ENCODE data around the gene RLN3. TPM values are rescaled to one million over a fixed set of nuclear protein-coding genes. Genes with fewer than 3 reads are reported as not detected.

RLN3 gene
- total RNA-seq, 1 donor from 2014 or later: not detected

GRCh38 chr19:13980340-13980739 lies 47.6 kb upstream of the RLN3 start:
- ChIA-PET CTCF (no interaction called here), POLR2A (interaction anchor here (1.9 to 4.7 kb wide), 2 partner anchors 23 to 51 kb away, joined by 7 to 29 read pairs; partner anchors contain the start of gene IL27RA)
- ATAC-seq (ENCODE audit: low read depth) (no peak), DNase-seq (no peak)
- Mint-ChIP-seq H3K36me3 (ENCODE audit: low read depth) (peaks cover 14% of the 10 kb centered on the region), H3K9me3 (no peaks in the 10 kb centered on the region), H3K27me3 (no peaks in the 10 kb centered on the region), H3K4me3 (no peak overlapping the region), H3K27ac (no peak overlapping the region), H3K4me1 (peaks cover 57% of the 10 kb centered on the region)
- intact Hi-C loops (cut with micrococcal nuclease): no loop called here
- TF ChIP-seq CTCF (IDR thresholded peaks at IDR 0.05): no peak

GRCh38 chr19:13981021-13981420 lies 46.9 kb upstream of the RLN3 start:
- ATAC-seq (ENCODE audit: low read depth) (no peak), DNase-seq (no peak)
- ChIA-PET CTCF (interaction anchor here (1.2 to 1.4 kb wide), 2 partner anchors 24 to 51 kb away, joined by 3 to 4 read pairs; partner anchors contain the start of gene IL27RA), POLR2A (interaction anchor here (0.6 to 4.7 kb wide), 4 partner anchors 23 to 87 kb away, joined by 7 to 29 read pairs (median 8); partner anchors contain the start of genes IL27RA and RFX1)
- no peak overlapping the region for H3K27ac Mint-ChIP-seq
- H3K36me3 Mint-ChIP-seq (ENCODE audit: low read depth): peaks cover 9% of the 10 kb centered on the region
- TF ChIP-seq CTCF (IDR thresholded peaks at IDR 0.05): no peak
- H3K4me1 Mint-ChIP-seq: peaks cover 64% of the 10 kb centered on the region
- H3K9me3 Mint-ChIP-seq: no peaks in the 10 kb centered on the region
- intact Hi-C loops (cut with micrococcal nuclease): no loop called here
- H3K4me3 Mint-ChIP-seq: no peak overlapping the region
- no peaks in the 10 kb centered on the region for H3K27me3 Mint-ChIP-seq

- no peak for DNase-seq
- Mint-ChIP-seq H3K27ac (peak overlapping the region; percentile 35), H3K27me3 (no peaks in the 10 kb centered on the region), H3K4me3 (no peak overlapping the region), H3K4me1 (peaks cover 68% of the 10 kb centered on the region), H3K9me3 (no peaks in the 10 kb centered on the region), H3K36me3 (ENCODE audit: low read depth) (peaks cover 6% of the 10 kb centered on the region)
- intact Hi-C loops (cut with micrococcal nuclease): no loop called here
- POLR2A ChIA-PET: interaction anchor here (1.2 to 4.7 kb wide), 3 partner anchors 22 to 50 kb away, joined by 7 to 29 read pairs (median 7); partner anchors contain the start of genes IL27RA and RFX1
- CTCF ChIA-PET: interaction anchor here (1.2 to 1.4 kb wide), 2 partner anchors 23 to 50 kb away, joined by 3 to 4 read pairs; partner anchors contain the start of gene IL27RA
- TF ChIP-seq CTCF (IDR thresholded peaks at IDR 0.05): no peak
- no peak for ATAC-seq (ENCODE audit: low read depth)
Measured at GRCh38 chr19:13981467-13981866, 46.5 kb upstream of the RLN3 start.

GRCh38 chr19:13981988-13982501 lies 45.9 kb upstream of the RLN3 start:
- peaks cover 74% of the 10 kb centered on the region for H3K4me1 Mint-ChIP-seq
- H3K36me3 Mint-ChIP-seq (ENCODE audit: low read depth): peaks cover 5% of the 10 kb centered on the region
- peak overlapping the region; percentile 35 for H3K27ac Mint-ChIP-seq
- no peaks in the 10 kb centered on the region for H3K27me3 Mint-ChIP-seq
- ATAC-seq (ENCODE audit: low read depth): no peak
- DNase-seq: no peak
- intact Hi-C loops (cut with micrococcal nuclease): no loop called here
- CTCF ChIA-PET: interaction anchor here (1.2 to 1.4 kb wide), 2 partner anchors 23 to 50 kb away, joined by 3 to 4 read pairs; partner anchors contain the start of gene IL27RA
- no peak overlapping the region for H3K4me3 Mint-ChIP-seq
- POLR2A ChIA-PET: interaction anchor here (1.2 to 4.7 kb wide), 4 partner anchors 22 to 50 kb away, joined by 3 to 29 read pairs (median 7); partner anchors contain the start of genes DCAF15, IL27RA and RFX1
- no peaks in the 10 kb centered on the region for H3K9me3 Mint-ChIP-seq
- no peak for TF ChIP-seq CTCF (IDR thresholded peaks at IDR 0.05)

GRCh38 chr19:13982773-13983172 lies 45.2 kb upstream of the RLN3 start:
- no peak for ATAC-seq (ENCODE audit: low read depth)
- TF ChIP-seq CTCF (IDR thresholded peaks at IDR 0.05): no peak
- DNase-seq: no peak
- ChIA-PET CTCF (no interaction called here), POLR2A (interaction anchor here (1.3 to 1.4 kb wide), 2 partner anchors 30 to 49 kb away, joined by 3 to 9 read pairs; partner anchors contain the start of genes DCAF15 and IL27RA)
- Mint-ChIP-seq H3K4me1 (peaks cover 81% of the 10 kb centered on the region), H3K27ac (no peak overlapping the region), H3K36me3 (ENCODE audit: low read depth) (peaks cover 5% of the 10 kb centered on the region), H3K9me3 (no peaks in the 10 kb centered on the region), H3K27me3 (no peaks in the 10 kb centered on the region), H3K4me3 (no peak overlapping the region)
- intact Hi-C loops (cut with micrococcal nuclease): no loop called here

Measured in activated B cell treated with CpG ODN at 0.5 μM for 24 hours (primary cell).